SK-N-SH (cell line): ENCODE measurements around the gene C1orf174.

Source experiments
- EP300 ChIP-seq, 2 experiments: IDR thresholded peaks; 2 replicates each; pipeline versions ENCODE4 v1.4.0 to v1.6.1; 2012; ENCODE audit warnings: borderline replicate concordance in 1 of 2, low read depth in 1 of 2, low read length in 1 of 2
- EZH2phosphoT487 ChIP-seq: fragments of 200-600 bp; sonication (generic); IDR thresholded peaks from 2 replicates; pipeline ENCODE4 v1.6.1; 2017; ENCODE audit warnings: low read depth, mixed run types, mild to moderate bottlenecking, antibody characterized with exemption, moderate library complexity, borderline replicate concordance
- GABPA ChIP-seq: IDR thresholded peaks from 2 replicates; pipeline ENCODE4 v1.4.0; 2012; ENCODE audit warnings: low read depth, mild to moderate bottlenecking
- MAX ChIP-seq: IDR thresholded peaks from 2 replicates; pipeline ENCODE4 v1.4.0; 2012; ENCODE audit warnings: low read depth
- POLR2AphosphoS5 ChIP-seq: IDR thresholded peaks from 2 replicates; pipeline ENCODE4 v1.6.1; 2012; ENCODE audit warnings: low read depth, low read length
- RAD21 ChIP-seq: IDR thresholded peaks from 2 replicates; pipeline ENCODE4 v1.6.1; 2012; ENCODE audit warnings: mild to moderate bottlenecking, low read length
- RFX5 ChIP-seq: IDR thresholded peaks from 2 replicates; pipeline ENCODE4 v1.6.1; 2012; ENCODE audit warnings: mild to moderate bottlenecking, improper control_type of control experiment, low read length
- TAF1 ChIP-seq: IDR thresholded peaks from 2 replicates; pipeline ENCODE4 v1.6.1; 2012; ENCODE audit warnings: low read depth, mild to moderate bottlenecking, low read length, moderate library complexity, borderline replicate concordance
- TEAD4 ChIP-seq: IDR thresholded peaks from 2 replicates; pipeline ENCODE4 v1.4.0; 2012; ENCODE audit warnings: mild to moderate bottlenecking, borderline replicate concordance; ENCODE audit not compliant: insufficient read depth
- USF2 ChIP-seq: fragments of 150-350 bp; IDR thresholded peaks from 2 replicates; pipeline ENCODE4 v1.6.1; 2017; ENCODE audit warnings: antibody characterized with exemption, low read length, low read depth, borderline replicate concordance
- YY1 ChIP-seq: IDR thresholded peaks from 2 replicates; pipeline ENCODE4 v1.4.0; 2012; ENCODE audit warnings: low read depth, mild to moderate bottlenecking
- TF ChIP-seq, protein P1 (sequence below): fragments of 200-600 bp; sonication (generic); IDR thresholded peaks from 2 replicates; pipeline ENCODE4 v1.6.1; 2017; ENCODE audit warnings: antibody characterized with exemption, mild to moderate bottlenecking, moderate library complexity

DNA sequence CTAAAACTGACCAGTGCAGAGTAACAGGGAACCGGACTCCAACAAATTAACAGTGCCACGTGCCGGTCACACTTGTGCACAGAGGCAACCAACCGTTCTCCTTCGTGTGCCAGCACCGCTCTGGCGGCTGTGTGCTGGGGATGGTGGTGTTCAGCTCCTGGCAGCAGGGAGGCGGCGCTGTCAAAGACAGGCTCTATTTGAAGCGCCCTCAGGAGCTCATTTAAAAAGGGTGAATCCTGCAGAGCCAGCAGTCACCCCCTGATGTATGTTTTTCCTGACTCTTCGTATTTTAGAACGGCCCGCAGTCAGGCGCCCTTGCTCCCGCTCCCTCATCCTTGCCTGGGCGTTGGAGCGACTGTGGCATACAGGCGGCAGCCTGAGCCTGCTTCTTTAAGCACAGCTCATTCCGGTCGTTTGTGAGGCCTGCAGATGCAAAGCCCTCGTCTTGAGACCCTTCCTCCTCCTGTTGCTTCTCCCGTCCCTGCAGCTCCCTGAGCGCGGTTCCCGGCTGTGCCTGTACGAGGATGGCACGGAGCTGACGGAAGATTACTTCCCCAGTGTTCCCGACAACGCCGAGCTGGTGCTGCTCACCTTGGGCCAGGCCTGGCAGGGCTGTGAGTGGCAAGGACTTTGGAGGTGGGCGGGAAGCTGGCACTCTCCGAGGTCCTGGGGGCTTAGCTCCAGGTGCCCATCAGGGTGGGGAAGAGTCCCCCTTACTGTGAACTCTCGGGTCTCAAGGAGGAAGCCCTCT is 41.7 kb downstream of the C1orf174 start:
- TF ChIP-seq, protein P1, sequence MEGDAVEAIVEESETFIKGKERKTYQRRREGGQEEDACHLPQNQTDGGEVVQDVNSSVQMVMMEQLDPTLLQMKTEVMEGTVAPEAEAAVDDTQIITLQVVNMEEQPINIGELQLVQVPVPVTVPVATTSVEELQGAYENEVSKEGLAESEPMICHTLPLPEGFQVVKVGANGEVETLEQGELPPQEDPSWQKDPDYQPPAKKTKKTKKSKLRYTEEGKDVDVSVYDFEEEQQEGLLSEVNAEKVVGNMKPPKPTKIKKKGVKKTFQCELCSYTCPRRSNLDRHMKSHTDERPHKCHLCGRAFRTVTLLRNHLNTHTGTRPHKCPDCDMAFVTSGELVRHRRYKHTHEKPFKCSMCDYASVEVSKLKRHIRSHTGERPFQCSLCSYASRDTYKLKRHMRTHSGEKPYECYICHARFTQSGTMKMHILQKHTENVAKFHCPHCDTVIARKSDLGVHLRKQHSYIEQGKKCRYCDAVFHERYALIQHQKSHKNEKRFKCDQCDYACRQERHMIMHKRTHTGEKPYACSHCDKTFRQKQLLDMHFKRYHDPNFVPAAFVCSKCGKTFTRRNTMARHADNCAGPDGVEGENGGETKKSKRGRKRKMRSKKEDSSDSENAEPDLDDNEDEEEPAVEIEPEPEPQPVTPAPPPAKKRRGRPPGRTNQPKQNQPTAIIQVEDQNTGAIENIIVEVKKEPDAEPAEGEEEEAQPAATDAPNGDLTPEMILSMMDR, result no peak
- TF ChIP-seq RAD21, result no peak
- no peak for TF ChIP-seq EP300 (IDR thresholded peaks at IDR 0.05; ENCODE audit: borderline replicate concordance in 1 of 2, low read depth in 1 of 2, low read length in 1 of 2)
- TF ChIP-seq EZH2phosphoT487, result no peak
- no peak for TF ChIP-seq POLR2AphosphoS5
- no peak for TF ChIP-seq MAX
- no peak for TF ChIP-seq TAF1
- no peak for TF ChIP-seq GABPA
- TF ChIP-seq USF2, result no peak
- TF ChIP-seq RFX5, result no peak
- no peak for TF ChIP-seq YY1
- TF ChIP-seq TEAD4, result no peak
